HFFc6 (cell line): ENCODE measurements around the gene CCSER1. TPM values are rescaled to one million over a fixed set of nuclear protein-coding genes. Genes with fewer than 3 reads are reported as not detected.

Experiments used
- DNase-seq: peaks from one replicate; pipeline ENCODE4 v3.0.0-alpha.2; 2018
- H3K27ac Mint-ChIP-seq: 2 replicates; pipeline ENCODE4 v1.8.0; 2020; ENCODE audit warnings: mild to moderate bottlenecking, mixed read lengths
- H3K27me3 Mint-ChIP-seq: 2 replicates; pipeline ENCODE4 v1.8.0; 2021; ENCODE audit warnings: mild to moderate bottlenecking, moderate library complexity, mixed read lengths; ENCODE audit not compliant: insufficient read depth
- H3K36me3 Mint-ChIP-seq: 2 replicates; pipeline ENCODE4 v1.8.0; 2021; ENCODE audit warnings: low read depth, mixed read lengths
- H3K4me1 Mint-ChIP-seq: 2 replicates; pipeline ENCODE4 v1.8.0; 2020; ENCODE audit warnings: low read depth, mixed read lengths
- H3K4me3 Mint-ChIP-seq: 2 replicates; pipeline ENCODE4 v1.8.0; 2020; ENCODE audit warnings: mild to moderate bottlenecking, moderate library complexity, mixed read lengths
- H3K9me3 Mint-ChIP-seq: 2 replicates; pipeline ENCODE4 v1.8.0; 2020; ENCODE audit warnings: mild to moderate bottlenecking, mixed read lengths
- total RNA-seq, 6 experiments: library from RNA; stranded (reverse); fragmentation: NEBNext Ultra II Directional; extraction: Animal tissue kit (Norgen Biotek cat#: 25700); gene quantifications; 2 replicates in 1 of 6; 3 replicates in 5 of 6; pipeline ENCODE4 v1.2.3, GENCODE V29; 2021
- TF ChIP-seq, protein P1 (sequence below): fragments of 200-600 bp; sonication (generic); IDR thresholded peaks from 2 replicates; pipeline ENCODE4 v1.5.0; 2021; ENCODE audit warnings: antibody characterized with exemption, mild to moderate bottlenecking

The CCSER1 gene
- total RNA-seq, 6 experiments from 2014 or later, result not detected

GRCh38 chr4:90733211-90733610, 606.0 kb downstream of the CCSER1 start:
- Mint-ChIP-seq H3K9me3 (peaks cover 26% of the 10 kb centered on the region), H3K27me3 (no peaks in the 10 kb centered on the region), H3K36me3 (no peaks in the 10 kb centered on the region; the same call in 1 of the 2 replicates), H3K4me1 (no peaks in the 10 kb centered on the region), H3K27ac (no peak overlapping the region), H3K4me3 (no peak overlapping the region)
- no peak for DNase-seq
- TF ChIP-seq, protein P1, sequence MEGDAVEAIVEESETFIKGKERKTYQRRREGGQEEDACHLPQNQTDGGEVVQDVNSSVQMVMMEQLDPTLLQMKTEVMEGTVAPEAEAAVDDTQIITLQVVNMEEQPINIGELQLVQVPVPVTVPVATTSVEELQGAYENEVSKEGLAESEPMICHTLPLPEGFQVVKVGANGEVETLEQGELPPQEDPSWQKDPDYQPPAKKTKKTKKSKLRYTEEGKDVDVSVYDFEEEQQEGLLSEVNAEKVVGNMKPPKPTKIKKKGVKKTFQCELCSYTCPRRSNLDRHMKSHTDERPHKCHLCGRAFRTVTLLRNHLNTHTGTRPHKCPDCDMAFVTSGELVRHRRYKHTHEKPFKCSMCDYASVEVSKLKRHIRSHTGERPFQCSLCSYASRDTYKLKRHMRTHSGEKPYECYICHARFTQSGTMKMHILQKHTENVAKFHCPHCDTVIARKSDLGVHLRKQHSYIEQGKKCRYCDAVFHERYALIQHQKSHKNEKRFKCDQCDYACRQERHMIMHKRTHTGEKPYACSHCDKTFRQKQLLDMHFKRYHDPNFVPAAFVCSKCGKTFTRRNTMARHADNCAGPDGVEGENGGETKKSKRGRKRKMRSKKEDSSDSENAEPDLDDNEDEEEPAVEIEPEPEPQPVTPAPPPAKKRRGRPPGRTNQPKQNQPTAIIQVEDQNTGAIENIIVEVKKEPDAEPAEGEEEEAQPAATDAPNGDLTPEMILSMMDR, result no peak

DNA sequence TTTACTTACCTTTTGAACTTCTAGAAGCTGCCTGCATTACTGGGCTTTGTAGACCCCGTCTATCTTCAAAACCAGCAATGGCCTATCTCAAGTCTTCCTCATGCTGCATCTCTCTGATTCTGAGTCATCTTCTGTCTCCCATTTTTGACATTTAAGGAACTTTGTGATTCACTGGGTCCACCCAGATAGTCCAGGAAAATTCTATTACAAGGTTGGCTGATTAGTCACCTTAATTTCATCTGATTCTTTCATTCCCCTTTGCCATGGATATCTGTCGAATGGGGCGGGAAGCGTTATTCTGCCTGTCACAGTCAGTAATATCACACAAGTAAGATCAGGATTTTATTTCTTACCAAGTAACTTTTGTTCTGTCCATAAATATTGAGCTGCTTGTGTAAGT, 618.0 kb downstream of the CCSER1 start:
- no peak overlapping the region for H3K27ac Mint-ChIP-seq
- no peaks in the 10 kb centered on the region for H3K27me3 Mint-ChIP-seq
- DNase-seq, result no peak
- peaks cover 11% of the 10 kb centered on the region for H3K9me3 Mint-ChIP-seq
- H3K4me1 Mint-ChIP-seq, result no peaks in the 10 kb centered on the region
- H3K4me3 Mint-ChIP-seq, result no peak overlapping the region
- TF ChIP-seq, protein P1, result no peak
- H3K36me3 Mint-ChIP-seq, result no peaks in the 10 kb centered on the region

DNA sequence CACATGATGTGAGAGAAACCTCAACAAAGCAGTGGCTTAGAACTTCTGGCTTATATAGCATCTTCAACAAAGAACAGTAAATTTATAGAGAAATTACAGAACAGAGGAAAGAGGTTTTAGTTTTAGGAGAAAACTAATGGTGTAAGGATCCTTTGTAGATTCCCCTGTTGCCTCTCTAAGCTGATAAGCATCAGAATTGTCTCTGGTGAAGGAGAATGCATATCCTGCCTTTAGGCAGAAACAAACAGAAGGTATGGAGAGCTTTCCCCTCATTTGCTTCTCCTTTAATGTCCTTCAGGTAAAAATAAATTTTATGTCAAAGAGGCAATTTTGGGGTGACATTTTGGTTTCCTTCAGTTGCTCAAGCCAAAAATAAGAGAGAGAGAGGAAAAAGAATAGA, 625.9 kb downstream of the CCSER1 start:
- no peaks in the 10 kb centered on the region for H3K27me3 Mint-ChIP-seq
- H3K36me3 Mint-ChIP-seq, result no peaks in the 10 kb centered on the region
- TF ChIP-seq, protein P1, result no peak

DNA sequence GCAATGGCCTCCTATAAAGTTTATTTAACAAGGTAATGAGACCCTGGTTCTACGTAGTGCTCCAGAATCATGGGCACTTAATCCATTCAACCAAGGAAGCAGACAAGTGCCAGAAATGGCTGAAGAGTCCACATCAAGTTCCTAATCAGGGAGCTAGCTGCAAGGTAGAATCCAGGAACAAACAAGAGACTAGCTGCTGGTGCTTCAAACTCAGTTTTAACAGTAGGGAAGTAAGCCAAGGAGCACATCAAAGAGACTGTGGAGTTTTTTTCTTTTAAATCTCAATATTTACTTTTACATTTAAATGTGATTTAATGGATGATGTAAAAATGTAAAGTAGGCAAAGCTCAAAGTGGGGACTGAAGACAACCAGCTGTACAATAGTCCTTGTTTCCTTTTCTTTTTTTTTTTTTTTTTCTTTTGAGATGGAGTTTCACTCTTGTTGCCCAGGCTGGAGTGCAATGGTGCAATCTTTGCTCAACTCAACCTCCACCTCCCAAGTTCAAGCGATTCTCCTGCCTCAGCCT, 630.4 kb downstream of the CCSER1 start:
- no peak overlapping the region for H3K4me3 Mint-ChIP-seq
- H3K36me3 Mint-ChIP-seq, result no peaks in the 10 kb centered on the region
- no peaks in the 10 kb centered on the region for H3K27me3 Mint-ChIP-seq
- no peaks in the 10 kb centered on the region for H3K4me1 Mint-ChIP-seq
- no peak for DNase-seq
- H3K27ac Mint-ChIP-seq, result no peak overlapping the region
- peaks cover 12% of the 10 kb centered on the region; the same call in 1 of the 2 replicates for H3K9me3 Mint-ChIP-seq
- TF ChIP-seq, protein P1, result no peak

More for the DNA sequence above, 625.9 kb downstream of the CCSER1 start:
- no peaks in the 10 kb centered on the region for H3K4me1 Mint-ChIP-seq
- H3K27ac Mint-ChIP-seq, result no peak overlapping the region
- no peak for DNase-seq
- H3K9me3 Mint-ChIP-seq, result peaks cover 9% of the 10 kb centered on the region; the same call in 1 of the 2 replicates
- no peak overlapping the region for H3K4me3 Mint-ChIP-seq

- H3K27me3 Mint-ChIP-seq, result no peaks in the 10 kb centered on the region
- H3K27ac Mint-ChIP-seq, result no peak overlapping the region
- TF ChIP-seq, protein P1, result no peak
- H3K4me3 Mint-ChIP-seq, result no peak overlapping the region
- H3K4me1 Mint-ChIP-seq, result no peaks in the 10 kb centered on the region
- H3K36me3 Mint-ChIP-seq, result no peaks in the 10 kb centered on the region
- H3K9me3 Mint-ChIP-seq, result peaks cover 17% of the 10 kb centered on the region
- no peak for DNase-seq
Observed at GRCh38 chr4:90760059-90760458, 632.9 kb downstream of the CCSER1 start.
